Ramos (cell line): ENCODE measurements around the gene RBKS.

Source experiments
- in situ Hi-C: fragments of 300-500 bp; cut with MboI; formaldehyde crosslinking; loops from one replicate; pipeline ENCODE4 v1.14.3; 2022; ENCODE audit warnings: low sequenced_read_pairs; ENCODE audit not compliant: unreplicated experiment

The RBKS gene

DNA sequence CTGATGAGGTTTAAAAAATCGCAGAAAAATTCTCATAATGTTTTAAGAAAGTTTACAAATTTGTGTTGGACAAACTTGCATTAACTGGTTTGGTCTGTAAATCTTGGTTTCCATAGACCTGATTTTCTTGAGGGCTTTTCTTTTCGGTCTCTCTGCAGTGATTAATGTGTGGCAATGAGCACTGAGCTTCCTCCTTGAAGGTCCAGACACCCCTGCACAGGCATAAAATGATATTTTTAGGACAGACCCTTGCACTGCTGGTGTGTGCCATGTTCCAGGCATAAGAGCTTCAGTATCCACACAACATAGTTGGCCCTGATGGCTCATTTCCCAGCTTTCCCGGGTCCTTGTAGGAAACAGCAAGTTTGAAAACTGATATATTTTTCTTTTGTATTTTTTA, 85.0 kb downstream of the RBKS start:
- in situ Hi-C loops, result no loop called here

DNA sequence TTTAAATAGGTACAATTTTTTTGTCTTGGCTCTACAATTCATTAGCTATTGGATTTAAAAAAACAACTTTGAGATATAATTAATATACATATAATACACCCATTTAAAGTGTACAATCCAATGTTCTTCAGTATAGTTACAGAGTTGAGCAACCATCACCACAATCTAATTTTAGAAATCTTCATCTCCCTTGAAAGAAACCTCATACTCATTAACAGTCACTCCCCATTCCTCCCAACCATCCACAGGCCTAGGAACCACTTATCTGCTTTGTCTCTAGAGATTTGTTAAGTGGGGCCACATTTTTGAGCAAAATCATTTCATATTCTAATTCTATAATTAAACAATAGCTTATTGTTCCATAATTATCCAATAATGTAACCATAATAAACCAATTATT, 86.0 kb downstream of the RBKS start:
- in situ Hi-C loops, result no loop called here

DNA sequence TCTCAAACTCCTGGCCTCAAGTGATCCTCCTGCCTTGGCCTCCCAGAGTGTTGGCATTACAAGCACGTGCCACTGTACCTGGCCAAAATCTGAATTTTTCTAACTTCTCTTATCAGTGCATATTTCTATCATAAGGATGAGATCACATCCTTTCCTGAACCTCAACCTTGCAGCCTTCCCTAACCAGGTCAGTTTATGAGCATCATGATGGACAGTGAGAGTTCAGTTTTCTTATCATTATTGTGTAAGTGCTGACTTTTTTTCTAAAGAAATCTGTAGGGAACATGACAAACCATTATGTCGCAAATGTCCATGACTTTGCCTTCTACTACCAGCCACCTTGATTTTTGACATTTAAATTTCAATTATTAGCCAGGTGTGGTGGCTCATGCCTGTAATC, 87.1 kb downstream of the RBKS start:
- in situ Hi-C loops, result no loop called here

DNA sequence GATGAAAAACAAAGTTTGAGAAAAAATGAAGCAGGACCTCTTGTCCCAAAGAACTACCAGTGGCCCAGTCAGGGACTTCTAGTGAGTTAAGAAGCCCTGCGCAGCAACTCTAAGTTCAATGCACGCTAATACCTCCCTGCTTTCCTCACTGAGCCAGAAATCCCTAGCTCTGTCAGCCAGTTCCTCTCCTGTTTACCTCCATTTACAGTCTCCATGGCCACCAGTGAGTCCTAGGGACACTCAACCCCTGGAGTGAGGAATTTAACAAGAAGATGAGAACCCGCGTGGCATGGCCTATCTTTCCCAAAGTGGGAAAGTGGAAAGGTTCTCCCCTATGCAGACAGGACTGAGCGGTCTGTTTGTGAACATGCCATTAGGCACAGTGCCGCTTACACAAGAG, 87.6 kb downstream of the RBKS start:
- in situ Hi-C loops, result no loop called here

DNA sequence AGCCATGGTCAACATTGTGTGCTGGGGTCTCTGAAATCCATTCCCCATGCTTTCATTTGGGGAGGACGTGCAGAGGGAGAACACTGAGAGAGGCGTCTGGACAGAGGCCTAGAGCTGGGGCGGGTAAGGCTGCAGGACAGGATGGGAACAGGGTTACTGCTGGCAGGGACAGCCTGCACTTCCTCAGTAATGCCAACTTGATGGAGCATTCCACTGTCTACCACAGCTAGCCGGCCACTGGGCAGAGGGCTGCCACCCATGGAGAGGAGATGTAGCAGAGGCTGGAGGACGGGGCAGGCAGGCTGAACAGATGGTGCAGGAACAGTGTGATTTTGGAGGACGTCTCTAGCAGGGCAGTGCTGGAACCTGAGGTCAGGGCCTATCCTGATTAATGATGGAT, 89.3 kb downstream of the RBKS start:
- in situ Hi-C loops, result no loop called here

DNA sequence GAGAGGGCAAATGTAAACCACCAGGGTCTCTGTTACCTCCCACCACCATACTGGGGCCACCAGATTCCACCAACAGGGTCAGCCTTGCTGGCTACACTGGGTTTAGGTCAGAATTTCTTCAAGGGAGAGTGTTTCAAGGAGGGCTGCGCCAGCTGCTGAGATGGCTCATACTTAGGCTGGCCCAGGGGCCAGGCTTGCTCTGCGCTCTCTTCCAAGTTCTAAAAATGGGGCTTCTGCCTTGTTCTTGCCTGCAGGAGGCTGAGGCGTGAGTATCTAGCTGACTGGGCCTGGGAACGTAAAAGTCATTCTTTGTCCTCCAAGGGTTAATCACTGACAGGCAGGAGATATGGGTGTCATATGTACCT, 90.6 kb downstream of the RBKS start:
- in situ Hi-C loops, result no loop called here

DNA sequence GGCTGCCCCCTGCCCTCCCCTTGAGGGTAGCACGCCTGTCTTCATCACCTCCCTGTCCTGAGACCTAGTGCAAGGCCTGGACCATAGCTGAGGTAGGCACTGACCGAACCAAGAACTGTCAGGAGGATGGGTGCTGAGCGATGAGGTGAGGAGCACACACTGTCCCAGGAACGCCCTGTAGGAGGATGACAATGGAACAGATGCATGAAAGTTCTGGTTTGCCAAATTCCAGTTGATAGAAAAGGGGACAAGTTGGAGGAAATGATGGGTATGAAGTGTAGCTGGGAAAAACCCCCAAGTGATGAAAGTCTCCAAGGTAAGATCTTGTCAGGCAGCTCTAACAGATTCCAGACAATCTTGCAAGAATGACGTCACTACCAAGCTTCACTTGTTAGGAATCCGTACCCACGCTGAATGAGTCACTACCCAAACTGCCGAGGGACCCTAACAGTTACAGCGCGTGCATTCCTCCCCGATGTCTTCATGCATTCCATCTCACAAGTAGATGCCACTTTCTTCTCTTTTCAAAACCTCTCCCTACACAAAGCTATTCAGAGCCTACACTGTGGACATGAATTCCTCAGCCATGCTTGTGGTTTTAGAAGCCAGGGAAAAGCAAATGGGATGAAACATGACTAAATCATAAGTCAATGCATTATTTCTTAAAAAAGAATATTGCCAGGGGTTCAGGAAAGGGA, 91.1 kb downstream of the RBKS start:
- in situ Hi-C loops, result no loop called here

DNA sequence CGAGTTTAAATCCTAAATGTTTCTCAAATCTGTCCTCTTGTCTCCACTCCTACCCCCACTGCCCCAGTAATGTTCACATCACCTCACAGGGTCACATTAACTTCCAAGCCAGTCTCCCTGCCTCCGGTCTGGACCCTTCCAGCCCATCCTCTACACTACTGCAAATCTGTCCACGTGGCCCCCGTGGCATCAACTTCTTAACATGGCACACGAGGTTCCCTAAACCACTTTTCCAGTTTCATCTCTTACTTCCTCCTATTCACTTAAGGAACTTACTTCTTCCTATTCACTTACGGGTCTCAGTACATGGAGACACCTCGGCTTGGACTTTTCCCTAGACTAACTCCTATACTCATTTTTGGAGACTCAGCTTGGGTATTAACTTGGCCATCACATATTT, 91.7 kb downstream of the RBKS start:
- in situ Hi-C loops, result no loop called here

DNA sequence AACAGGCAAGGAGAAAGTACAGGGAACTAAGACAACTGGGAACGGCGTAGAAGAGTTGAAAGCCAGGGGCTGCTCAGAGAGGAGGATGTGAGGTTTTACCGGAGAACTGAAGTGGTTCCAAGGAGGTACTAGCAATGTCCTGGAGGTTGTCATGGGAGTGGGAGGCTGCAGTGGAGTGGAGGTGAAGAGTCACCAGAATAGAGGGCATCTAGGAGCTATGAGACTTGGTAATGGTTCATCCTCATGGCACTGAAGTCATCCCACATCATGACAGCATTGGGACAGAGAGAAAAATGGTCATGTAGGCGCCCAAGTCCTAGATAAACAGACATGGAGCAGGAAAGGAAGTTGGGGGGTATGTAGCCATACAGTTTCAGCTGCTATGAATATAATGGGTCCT, 92.3 kb downstream of the RBKS start:
- in situ Hi-C loops, result no loop called here

DNA sequence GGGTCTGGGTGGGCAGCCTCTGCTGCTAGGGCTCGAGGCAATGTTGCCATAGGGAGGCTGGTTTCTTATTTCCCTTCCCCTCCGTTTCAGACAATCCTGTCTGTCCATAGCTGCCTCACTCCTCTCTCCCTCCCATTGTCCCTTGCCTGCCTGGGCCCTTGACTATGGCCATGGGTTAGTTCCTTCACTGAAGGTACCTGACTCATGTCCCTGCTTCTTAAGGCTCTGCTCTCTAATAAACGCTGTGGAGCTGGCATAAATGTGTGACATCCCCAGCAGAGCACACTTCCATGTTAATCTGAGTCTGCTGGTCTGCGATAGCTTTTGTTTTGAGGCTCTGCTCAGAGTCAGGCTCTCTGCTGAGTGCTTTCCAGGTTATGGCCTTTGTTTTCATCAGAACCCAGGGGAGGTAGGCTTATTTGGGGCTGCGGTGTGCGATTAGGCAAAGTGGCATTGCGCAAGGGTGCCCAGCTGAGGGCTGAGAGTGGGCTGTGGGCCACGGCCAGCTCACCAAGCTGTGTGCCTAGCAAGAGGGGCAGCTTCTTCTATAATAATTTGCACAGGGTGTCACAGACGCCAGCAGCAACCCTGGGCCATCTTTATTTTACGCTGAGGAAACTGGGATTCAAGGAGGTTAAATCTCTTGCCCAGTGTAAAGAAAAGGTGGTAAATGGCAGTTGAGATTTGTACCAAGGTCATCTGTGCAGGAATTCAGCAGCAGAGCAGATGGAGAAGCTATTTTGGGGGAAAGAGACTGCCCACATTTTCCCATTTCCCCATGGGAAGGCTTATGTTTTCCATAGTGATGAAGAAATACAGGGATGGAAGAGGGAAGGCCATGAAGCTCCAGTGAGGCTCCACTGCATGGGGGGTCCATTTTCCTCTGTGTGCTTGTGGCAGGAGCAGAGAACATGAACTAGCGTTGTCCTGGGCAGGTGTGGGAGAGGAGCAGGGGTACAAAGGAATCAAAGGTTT, 93.1 kb downstream of the RBKS start:
- in situ Hi-C loops, result no loop called here

DNA sequence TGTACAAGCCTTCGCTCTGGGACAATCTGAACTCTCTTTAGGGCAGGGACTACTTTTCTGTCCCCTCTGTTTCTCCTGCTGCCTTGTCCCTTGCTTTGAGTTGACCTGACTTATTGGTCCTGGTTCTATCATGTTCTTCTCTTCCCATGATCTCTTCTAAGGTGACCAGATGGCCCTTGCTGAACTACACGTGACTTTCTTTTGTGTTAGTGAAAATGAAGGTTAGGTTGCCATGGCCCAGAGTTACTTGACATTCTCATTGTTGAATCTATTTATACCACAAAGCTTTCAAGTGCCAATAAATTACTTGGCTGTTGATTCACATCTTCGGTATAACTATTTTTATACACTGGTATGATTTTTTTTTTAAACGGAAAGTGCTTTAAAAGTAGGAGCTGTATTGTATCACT, 94.3 kb downstream of the RBKS start:
- in situ Hi-C loops, result no loop called here

DNA sequence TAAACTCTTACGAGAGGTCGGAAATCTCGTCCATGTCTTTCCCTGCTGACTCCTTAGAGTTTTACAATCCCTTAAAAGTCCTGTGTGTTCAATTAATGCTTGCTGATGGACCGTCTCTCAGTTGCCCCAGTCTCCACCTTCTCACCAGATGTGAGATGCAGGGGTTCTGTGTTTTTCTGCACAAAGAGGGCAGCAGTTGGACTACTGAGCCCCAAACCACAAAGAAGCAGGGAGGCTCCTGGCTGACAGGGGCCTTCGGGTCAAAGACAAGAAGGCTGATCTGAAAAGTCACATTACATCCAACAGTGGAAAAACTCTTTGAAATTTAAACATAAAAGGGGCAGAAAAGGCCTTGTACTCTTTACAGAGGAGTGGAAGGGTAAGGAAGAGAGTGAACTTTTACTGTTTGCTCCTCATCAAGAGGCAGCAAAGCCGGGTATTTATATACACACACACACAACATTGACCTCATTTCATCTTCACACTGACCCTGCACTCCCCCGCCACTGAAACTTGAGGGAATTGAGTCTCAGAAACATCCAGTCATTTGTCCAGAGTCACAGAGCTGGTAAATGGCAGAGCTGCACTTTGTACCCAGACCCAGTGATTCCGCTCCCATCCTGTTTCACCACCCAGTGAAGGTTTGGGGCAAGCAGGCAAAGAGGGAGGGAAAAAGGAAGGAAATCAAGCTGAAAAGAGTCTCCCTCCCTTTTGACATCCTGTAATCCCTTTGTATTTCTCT, 94.9 kb downstream of the RBKS start:
- in situ Hi-C loops, result no loop called here

DNA sequence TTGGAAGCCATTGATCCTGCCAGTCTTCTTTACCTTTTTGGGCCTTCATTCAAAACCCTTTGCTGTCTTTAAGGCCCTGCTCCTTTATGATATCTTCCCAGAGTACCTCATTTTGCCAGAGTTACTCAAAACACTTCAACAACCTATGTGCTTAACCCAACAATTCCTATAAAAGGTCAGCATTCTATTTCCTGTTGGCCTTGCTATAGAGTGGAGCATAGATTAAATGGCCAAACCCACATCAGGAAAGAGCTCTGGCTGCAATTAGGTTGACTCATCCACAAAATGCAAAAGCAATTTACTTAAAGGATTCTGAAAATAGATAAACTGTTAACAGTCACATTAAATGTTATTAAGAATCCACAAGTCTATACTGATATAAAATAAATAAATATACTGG, 97.4 kb downstream of the RBKS start:
- in situ Hi-C loops, result no loop called here

DNA sequence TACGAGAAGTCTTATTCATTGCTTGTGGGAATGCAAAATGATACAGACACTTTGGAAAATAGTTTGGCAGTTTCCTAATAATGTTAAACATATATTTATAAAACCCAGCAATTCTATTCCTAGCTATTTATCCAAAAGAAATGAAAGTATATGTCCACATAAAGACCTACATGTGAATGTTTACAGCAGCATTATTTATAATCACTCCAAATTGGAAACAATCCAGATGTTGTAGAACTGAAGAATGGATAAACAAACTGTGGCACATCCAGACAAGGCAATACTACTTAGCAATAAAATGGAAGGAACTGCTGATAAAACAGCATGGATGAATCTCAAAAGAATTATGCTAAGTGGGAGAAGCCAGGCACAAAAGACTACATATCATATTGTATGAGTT, 99.4 kb downstream of the RBKS start:
- in situ Hi-C loops, result no loop called here

DNA sequence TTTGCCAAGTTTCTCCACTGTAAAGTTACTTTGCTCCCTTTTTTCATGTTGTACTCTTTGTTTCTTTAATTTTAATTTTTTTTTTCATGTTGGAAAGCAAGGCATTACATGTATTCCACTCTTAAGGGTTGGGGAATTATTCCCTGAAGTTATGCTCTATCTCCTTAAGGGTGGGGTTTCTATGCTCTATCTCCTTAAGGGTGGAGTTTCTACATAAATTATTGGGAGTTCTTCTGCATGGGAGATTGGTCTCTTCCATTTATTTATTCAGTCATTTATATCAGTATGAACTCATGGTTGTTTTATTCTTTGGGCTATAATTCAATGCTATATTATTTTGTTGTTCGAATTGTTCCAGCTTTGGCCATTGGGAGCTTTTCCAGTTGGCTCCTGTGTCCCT, 107.5 kb downstream of the RBKS start:
- in situ Hi-C loops, result no loop called here

DNA sequence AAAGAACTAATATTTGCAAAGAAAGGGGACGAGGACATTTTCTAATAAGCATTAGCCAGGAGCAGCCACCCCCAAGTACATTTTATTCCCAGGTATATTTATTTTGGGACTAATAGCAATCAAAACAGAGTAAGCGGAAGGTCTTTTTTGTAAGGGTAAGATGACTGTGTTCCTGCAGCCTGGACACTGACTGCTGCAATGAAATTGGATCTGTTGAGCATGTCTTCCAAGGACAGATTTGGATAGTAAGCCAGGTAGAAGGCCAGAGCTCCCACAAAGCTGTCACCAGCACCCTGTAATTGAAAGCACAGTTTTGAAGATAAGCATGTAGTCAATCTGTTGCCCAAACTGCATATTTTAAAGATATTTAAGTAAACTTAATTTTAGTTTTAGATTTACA, 108.7 kb downstream of the RBKS start:
- in situ Hi-C loops, result no loop called here

DNA sequence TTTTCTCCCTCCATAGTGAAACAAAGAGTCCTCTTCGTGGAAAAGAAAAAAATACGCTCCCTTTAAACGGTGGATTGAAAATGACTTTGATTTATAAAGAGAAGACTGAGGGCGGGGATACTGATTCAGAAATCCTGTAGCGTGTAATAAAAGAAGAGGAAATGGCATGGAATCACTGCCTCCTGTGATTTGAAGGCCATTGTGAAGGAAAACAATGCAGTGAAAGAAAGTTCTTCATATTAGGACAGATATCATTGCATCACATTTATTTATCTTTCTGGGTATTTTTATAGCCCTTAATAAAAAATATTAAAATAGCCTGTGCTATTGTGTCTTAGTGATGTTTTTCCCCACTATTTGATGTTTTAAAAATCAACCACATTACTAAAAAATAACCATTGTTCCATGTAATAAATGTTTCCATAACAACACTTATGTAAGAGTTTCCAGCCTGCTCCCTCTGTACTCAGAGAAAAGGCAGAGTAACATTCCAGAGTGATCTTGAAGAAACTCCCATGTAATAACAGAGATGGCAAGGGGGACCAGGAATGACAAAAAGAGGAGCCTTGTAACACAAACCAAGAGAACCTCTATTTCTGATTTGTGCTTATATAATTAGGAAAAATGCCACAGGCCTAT, 110.7 kb downstream of the RBKS start:
- in situ Hi-C loops, result no loop called here

DNA sequence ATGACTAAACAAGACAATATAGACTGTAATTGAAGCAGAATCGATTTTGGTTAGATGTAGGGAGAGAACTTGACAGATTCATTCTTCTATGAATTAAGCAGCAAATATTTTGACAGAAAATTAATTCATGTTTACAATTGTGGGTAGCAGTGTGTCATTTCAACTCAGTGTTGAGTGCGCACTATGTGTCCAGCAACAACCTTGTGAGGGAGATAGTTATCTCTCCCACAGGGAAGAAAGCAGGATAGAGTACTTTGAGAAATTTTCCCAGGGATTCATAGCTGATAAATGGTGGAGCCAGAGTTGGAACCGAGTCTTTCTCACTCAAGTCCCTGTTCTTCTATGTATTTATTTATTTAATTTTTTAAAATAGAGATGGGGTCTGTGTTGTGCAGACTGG, 113.5 kb downstream of the RBKS start:
- in situ Hi-C loops, result no loop called here

DNA sequence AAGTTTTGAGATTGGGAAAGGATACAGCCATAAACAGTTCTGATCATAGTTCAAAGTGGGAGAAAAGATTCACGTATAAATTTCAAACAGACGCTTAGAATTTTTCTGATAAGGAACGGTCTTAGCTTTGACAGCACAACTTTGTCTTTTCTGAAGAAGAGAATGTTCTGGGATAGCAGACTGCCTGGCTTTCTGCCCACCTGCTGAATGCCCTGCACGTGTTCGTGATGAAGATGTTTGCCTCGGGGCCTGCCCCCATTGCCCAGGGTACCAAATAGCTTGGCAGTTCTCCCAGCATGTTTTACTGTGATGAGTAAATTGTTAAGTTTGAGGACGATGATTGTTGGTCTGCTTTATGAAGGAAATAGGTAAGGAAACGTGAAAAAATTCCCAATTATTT, 114.1 kb downstream of the RBKS start:
- in situ Hi-C loops, result no loop called here

DNA sequence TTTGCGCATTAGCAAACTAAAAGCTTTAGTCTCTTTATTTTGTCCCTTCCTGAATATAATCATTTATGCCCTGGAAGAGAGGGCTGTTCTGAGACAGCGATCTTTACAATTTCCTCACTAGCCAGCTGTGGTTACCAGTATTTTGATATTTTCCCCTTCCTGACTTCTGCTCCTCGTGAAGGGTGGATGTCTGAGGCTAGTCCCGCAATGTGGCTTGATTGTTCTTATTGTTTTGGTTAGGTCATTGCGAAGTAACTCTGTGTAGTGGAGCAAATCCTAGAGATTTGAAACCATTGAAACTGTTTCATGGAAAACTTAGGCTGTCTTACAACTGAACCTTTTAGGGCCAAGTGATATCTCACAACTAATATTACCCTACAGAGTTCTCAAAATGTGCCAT, 116.2 kb downstream of the RBKS start:
- in situ Hi-C loops, result loop anchor here (25.0 kb wide), 1 partner anchor 663 kb away; no protein-coding TSS in a partner anchor
